Measurements from ENCODE around the gene POLR1G.

Gene POLR1G

DNA sequence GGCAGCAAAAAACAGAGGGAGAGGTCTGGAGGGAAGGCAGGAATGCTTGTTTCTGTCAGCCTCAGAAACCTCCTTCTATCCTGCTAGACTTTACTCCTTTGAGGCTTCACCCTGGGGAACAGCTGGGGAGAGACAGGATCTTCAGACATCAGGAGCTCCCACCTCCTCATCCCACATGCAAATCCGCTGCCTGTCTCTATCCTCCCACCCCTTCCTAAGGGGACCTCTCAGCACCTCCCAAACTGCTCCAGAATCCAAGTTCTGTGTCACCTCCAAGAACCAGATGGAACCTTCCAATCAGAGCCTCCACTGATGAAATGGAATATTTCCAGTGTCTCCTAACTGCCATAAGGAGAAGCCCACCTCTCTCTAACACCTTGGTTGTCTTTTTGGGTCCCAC, 26.3 kb upstream of the POLR1G start:
- H3K9me3 ChIP-seq (ENCODE audit: insufficient read depth, low read length), result no peaks in the 10 kb centered on the region
- no peak overlapping the region for H3K4me3 ChIP-seq (ENCODE audit: insufficient read depth, low read length, poor library complexity, severe bottlenecking)
- no peaks in the 10 kb centered on the region for H3K9me2 ChIP-seq (replicated peaks; ENCODE audit: insufficient read depth, low read length)
- H3F3A ChIP-seq (ENCODE audit: insufficient read depth), result no peaks in the 10 kb centered on the region
- no peak overlapping the region for H3K27ac ChIP-seq (ENCODE audit: low read depth, low read length)
- H3K79me2 ChIP-seq (ENCODE audit: insufficient read depth, low read length), result no peaks in the 10 kb centered on the region
- H2AFZ ChIP-seq (ENCODE audit: low read depth, low read length, severe bottlenecking), result no peak overlapping the region
- H3K4me2 ChIP-seq (ENCODE audit: low read depth, low read length, poor library complexity, severe bottlenecking), result no peak overlapping the region
- H3K36me3 ChIP-seq (ENCODE audit: low read length), result no peaks in the 10 kb centered on the region
- TF ChIP-seq CTCF (IDR thresholded peaks at IDR 0.05; ENCODE audit: insufficient read depth, low read length, poor library complexity, severe bottlenecking) (no peak), EZH2phosphoT487 (conservative IDR thresholded peaks at IDR 0.05; ENCODE audit: low read length) (no peak)
- H3K27me3 ChIP-seq (ENCODE audit: low read length), result no peaks in the 10 kb centered on the region
- H4K20me1 ChIP-seq (ENCODE audit: low read depth, low read length), result no peaks in the 10 kb centered on the region
- no peak overlapping the region for H3K9ac ChIP-seq (ENCODE audit: low read length)

- Histone ChIP-seq H3K79me2 (ENCODE audit: insufficient read depth, low read length) (no peaks in the 10 kb centered on the region), H2AFZ (ENCODE audit: low read depth, low read length, severe bottlenecking) (no peak overlapping the region), H3F3A (ENCODE audit: insufficient read depth) (no peaks in the 10 kb centered on the region), H3K9me2 (replicated peaks; ENCODE audit: insufficient read depth, low read length) (no peaks in the 10 kb centered on the region), H3K9me3 (ENCODE audit: insufficient read depth, low read length) (no peaks in the 10 kb centered on the region), H3K27me3 (ENCODE audit: low read length) (no peaks in the 10 kb centered on the region), H3K9ac (ENCODE audit: low read length) (no peak overlapping the region), H3K27ac (ENCODE audit: low read depth, low read length) (no peak overlapping the region), H4K20me1 (ENCODE audit: low read depth, low read length) (no peaks in the 10 kb centered on the region), H3K36me3 (ENCODE audit: low read length) (no peaks in the 10 kb centered on the region), H3K4me3 (ENCODE audit: insufficient read depth, low read length, poor library complexity, severe bottlenecking) (no peak overlapping the region), H3K4me2 (ENCODE audit: low read depth, low read length, poor library complexity, severe bottlenecking) (no peak overlapping the region)
- TF ChIP-seq CTCF (IDR thresholded peaks at IDR 0.05; ENCODE audit: insufficient read depth, low read length, poor library complexity, severe bottlenecking) (no peak), EZH2phosphoT487 (conservative IDR thresholded peaks at IDR 0.05; ENCODE audit: low read length) (no peak)
Observed at GRCh38 chr19:45382426-45382825, 24.0 kb upstream of the POLR1G start.

- Histone ChIP-seq H2AFZ (ENCODE audit: low read depth, low read length, severe bottlenecking) (no peak overlapping the region), H3K27ac (ENCODE audit: low read depth, low read length) (no peak overlapping the region), H3K9me2 (replicated peaks; ENCODE audit: insufficient read depth, low read length) (no peaks in the 10 kb centered on the region), H3K27me3 (ENCODE audit: low read length) (no peaks in the 10 kb centered on the region), H3K36me3 (ENCODE audit: low read length) (no peaks in the 10 kb centered on the region), H3K9me3 (ENCODE audit: insufficient read depth, low read length) (no peaks in the 10 kb centered on the region), H4K20me1 (ENCODE audit: low read depth, low read length) (no peaks in the 10 kb centered on the region), H3K9ac (ENCODE audit: low read length) (no peak overlapping the region), H3K4me3 (ENCODE audit: insufficient read depth, low read length, poor library complexity, severe bottlenecking) (no peak overlapping the region), H3K79me2 (ENCODE audit: insufficient read depth, low read length) (no peaks in the 10 kb centered on the region), H3K4me2 (ENCODE audit: low read depth, low read length, poor library complexity, severe bottlenecking) (no peak overlapping the region), H3F3A (ENCODE audit: insufficient read depth) (no peaks in the 10 kb centered on the region)
- TF ChIP-seq EZH2phosphoT487 (conservative IDR thresholded peaks at IDR 0.05; ENCODE audit: low read length), result no peak
- no peak for TF ChIP-seq CTCF (IDR thresholded peaks at IDR 0.05; ENCODE audit: insufficient read depth, low read length, poor library complexity, severe bottlenecking)
Observed at GRCh38 chr19:45385392-45386221, 20.8 kb upstream of the POLR1G start.
